NCI-H748 (cell line): ENCODE data around the gene SLX4IP.
"Not testable (repeated sequence)": the region's sequence is repeated elsewhere in the genome, so short reads cannot be mapped to it uniquely, and the experiment has no call there.

Experiments used
- DNase-seq: peaks from one replicate; lab custom pipeline; 2025; ENCODE audit not compliant: unreplicated experiment; lab: John Stamatoyannopoulos, UW

Gene SLX4IP

GRCh38 chr20:10434832-10435812 is at the start of gene SLX4IP:
TSS of gene SLX4IP (plus strand) at chr20:10435305. CDS start at chr20:10458205, 22,900 bp downstream.
- DNase-seq = peak; percentile 100

- no peak for DNase-seq
These were observed 49.1 kb upstream of the SLX4IP start for GRCh38 chr20:10385850-10386544.

- no peak for DNase-seq
These were observed 47.4 kb upstream of the SLX4IP start for GRCh38 chr20:10387686-10388085.

GRCh38 chr20:10388597-10388996 is 46.5 kb upstream of the SLX4IP start:
- no peak for DNase-seq

- no peak for DNase-seq
These were observed 44.4 kb upstream of the SLX4IP start for GRCh38 chr20:10390709-10391108.

- not testable (repeated sequence) for DNase-seq
These were observed 40.4 kb upstream of the SLX4IP start for GRCh38 chr20:10394752-10395151.

GRCh38 chr20:10398834-10399369 is 36.2 kb upstream of the SLX4IP start:
- DNase-seq = no peak

GRCh38 chr20:10402938-10403608 is 32.0 kb upstream of the SLX4IP start:
- DNase-seq = no peak

GRCh38 chr20:10404023-10404628 is 31.0 kb upstream of the SLX4IP start:
- no peak for DNase-seq

GRCh38 chr20:10404959-10405530 is 30.1 kb upstream of the SLX4IP start:
- no peak for DNase-seq

- DNase-seq = no peak
These were observed 26.8 kb upstream of the SLX4IP start for GRCh38 chr20:10408108-10408813.

- no peak for DNase-seq
These were observed 23.4 kb upstream of the SLX4IP start for GRCh38 chr20:10411673-10412072.

GRCh38 chr20:10412591-10413408 is 22.3 kb upstream of the SLX4IP start:
- peak; percentile 37 for DNase-seq

GRCh38 chr20:10415013-10415650 is 20.0 kb upstream of the SLX4IP start:
- DNase-seq = peak; percentile 75

GRCh38 chr20:10417218-10417617 is 17.9 kb upstream of the SLX4IP start:
- DNase-seq = not testable (repeated sequence)

- no peak for DNase-seq
These were observed 15.5 kb upstream of the SLX4IP start for GRCh38 chr20:10419550-10420133.

- no peak for DNase-seq
These were observed 11.4 kb upstream of the SLX4IP start for GRCh38 chr20:10423735-10424134.

GRCh38 chr20:10427060-10427692 is 7.9 kb upstream of the SLX4IP start:
- peak; percentile 73 for DNase-seq
